GM19099 (cell line): ENCODE results near the gene COMMD7.

Experiments used
- POLR2A ChIP-seq: IDR thresholded peaks from 3 replicates; pipeline ENCODE4 v1.6.1; 2011; ENCODE audit warnings: low read depth; ENCODE audit not compliant: insufficient read length; ENCODE audit errors: extremely low read depth

COMMD7 gene

DNA sequence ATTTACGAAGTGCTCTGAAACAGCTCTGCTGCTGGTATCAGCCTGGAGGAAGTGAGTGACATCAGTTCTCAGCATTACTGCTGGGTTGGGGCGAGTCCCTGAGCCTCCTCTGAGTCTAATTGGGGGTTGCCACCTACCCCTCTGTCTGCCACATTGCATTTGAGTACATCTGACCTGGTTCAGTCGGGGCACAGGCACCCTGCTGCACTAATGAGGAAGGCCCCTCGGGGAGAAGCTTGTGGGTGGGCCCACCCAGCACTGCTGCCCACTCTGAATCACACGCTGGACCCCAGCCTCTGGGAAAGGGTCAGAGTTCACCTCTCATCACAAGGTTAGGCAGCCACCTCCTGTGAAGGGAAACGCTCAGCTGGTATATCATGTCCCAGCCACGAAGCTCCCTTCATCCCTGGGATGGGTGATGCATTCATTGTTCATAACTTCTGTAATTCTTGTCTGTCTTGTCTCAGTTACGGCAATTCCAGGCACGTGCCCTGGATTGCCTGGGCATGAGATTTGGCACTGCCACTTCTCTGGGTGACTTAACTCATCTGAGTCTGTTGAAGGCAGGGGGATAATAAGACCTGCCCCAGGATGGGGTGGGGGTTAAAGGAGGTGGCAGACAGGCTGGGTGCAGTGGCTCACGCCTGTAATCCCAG is 32.2 kb upstream of the COMMD7 start:
- TF ChIP-seq POLR2A, result no peak

GRCh38 chr20:32773855-32774254 is 30.6 kb upstream of the COMMD7 start:
- TF ChIP-seq POLR2A, result no peak

- TF ChIP-seq POLR2A, result no peak
Observed at GRCh38 chr20:32773223-32773622, 30.0 kb upstream of the COMMD7 start.

GRCh38 chr20:32772046-32772445 is 28.8 kb upstream of the COMMD7 start:
- no peak for TF ChIP-seq POLR2A

DNA sequence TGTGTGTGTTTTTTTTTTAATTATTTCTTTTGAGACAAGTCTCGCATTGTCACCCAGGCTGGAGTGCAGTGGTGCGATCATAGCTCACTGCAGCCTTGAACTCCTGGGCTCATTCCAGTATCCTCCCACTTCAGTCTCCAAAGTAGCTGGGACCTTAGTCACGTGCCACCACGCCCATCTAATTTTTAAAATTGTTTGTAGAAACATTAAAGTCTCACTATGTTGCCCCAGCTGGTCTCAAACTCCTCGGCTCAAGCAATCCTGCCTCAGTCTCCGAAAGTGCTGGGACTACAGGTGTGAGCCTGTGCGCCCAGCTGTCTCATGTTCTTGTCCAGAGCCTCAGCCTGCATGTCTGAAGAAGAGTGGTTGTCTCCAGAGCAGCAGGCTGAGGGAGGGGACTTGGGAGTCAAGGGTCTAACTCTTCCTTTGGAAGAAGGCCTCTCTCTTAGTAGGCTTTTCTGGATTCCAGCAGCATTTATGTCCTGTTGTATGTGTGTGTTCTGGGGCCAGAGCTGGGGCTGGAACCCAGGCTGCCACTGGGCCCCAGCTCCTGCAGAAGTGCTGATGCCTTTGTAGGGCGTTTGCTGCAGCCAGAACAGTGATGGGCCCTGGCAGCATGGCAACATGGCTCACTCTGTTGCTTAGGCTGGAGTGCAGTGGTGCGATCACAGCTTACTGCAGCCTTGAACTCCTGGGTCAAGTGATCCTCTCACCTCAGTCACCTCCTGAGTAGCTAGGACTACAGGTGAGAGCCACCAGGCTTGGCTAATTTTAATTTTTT is 24.3 kb upstream of the COMMD7 start:
- no peak for TF ChIP-seq POLR2A

- TF ChIP-seq POLR2A, result no peak
Observed at GRCh38 chr20:32764005-32764960, 21.0 kb upstream of the COMMD7 start.

- no peak for TF ChIP-seq POLR2A
Observed at GRCh38 chr20:32763202-32764004, 20.1 kb upstream of the COMMD7 start.

- no peak for TF ChIP-seq POLR2A
Observed at GRCh38 chr20:32762754-32763201, 19.5 kb upstream of the COMMD7 start.

GRCh38 chr20:32761831-32762753 is 18.8 kb upstream of the COMMD7 start, which contains the start of gene DNMT3B:
Gene DNMT3B, plus strand, starts transcription at chr20:32762385. Its CDS starts 17,939 bp downstream, at chr20:32780324.
- peak; percentile 42 for TF ChIP-seq POLR2A

DNA sequence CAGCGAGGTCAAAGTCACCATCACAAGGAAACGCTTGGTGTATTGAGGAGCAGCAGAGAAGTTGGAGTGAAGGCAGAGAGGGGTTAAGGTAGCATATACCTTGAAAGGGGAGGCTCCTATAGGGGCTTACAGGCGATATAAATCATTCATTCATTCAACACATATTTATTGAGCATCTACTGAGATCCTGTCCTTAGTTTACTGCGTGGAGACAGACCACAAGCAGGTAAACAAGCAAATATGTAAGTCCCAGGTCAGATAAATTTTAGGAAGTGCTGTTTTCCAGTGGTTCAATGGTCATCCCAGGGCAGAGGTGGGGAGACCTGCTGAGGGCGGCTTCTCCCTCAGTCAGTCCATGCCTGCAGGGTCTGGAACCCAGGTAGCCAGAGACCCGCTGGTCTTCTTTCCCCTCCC is 18.2 kb upstream of the COMMD7 start:
- no peak for TF ChIP-seq POLR2A

DNA sequence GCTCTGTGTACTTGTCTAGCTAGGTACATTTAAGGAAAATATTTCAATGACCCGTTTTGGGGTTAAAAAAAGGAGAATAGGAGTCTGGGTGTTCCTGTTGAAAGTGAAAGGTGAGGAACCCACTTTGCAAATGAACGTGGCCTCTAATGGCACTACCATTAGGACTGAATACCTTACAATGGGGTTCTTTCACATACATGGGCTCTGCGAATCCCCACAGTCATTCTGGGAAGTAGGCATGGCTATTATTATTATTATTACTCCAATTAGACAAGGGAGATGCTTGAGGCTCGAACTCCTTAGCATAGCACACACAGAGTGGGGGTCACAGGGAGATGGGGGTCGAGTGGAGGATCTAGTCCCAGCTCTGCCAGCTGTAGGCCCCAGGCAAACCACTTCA is 12.9 kb upstream of the COMMD7 start:
- TF ChIP-seq POLR2A, result no peak

- TF ChIP-seq POLR2A, result no peak
Observed at GRCh38 chr20:32753731-32754130, 10.5 kb upstream of the COMMD7 start.
